Raji (cell line): ENCODE measurements around the gene COQ10B.

Source experiments
- POLR2A ChIP-seq: IDR thresholded peaks from 2 replicates; pipeline ENCODE4 v1.6.1; 2011; ENCODE audit warnings: low read depth, low read length, control low read depth; ENCODE audit not compliant: insufficient read depth

Gene COQ10B

DNA sequence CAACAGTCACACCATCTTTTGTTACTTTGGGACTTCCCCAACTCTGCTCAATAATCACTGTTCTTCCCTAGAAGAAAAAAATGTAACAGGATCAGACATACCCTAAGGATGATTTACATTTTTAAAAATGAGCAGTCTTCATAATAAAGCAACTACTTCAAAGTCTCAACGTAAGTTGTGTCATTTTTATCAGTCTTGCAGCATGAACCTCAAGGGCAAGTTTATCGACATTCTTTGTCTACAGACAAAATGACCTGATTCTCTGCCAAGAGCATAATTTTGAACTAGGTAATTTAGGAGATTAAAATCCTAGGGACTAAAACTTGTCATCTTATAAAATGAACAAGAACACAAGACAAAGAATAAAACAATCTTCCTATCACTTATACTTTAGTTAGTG lies 44.0 kb downstream of the COQ10B start:
- no peak for TF ChIP-seq POLR2A

- no peak; the same call in 1 of the 2 replicates for TF ChIP-seq POLR2A
Measured at GRCh38 chr2:197498235-197498936, 45.0 kb downstream of the COQ10B start.

- peak; percentile 48; the same call in 1 of the 2 replicates for TF ChIP-seq POLR2A
Measured at GRCh38 chr2:197498937-197499593, 45.7 kb downstream of the COQ10B start.

DNA sequence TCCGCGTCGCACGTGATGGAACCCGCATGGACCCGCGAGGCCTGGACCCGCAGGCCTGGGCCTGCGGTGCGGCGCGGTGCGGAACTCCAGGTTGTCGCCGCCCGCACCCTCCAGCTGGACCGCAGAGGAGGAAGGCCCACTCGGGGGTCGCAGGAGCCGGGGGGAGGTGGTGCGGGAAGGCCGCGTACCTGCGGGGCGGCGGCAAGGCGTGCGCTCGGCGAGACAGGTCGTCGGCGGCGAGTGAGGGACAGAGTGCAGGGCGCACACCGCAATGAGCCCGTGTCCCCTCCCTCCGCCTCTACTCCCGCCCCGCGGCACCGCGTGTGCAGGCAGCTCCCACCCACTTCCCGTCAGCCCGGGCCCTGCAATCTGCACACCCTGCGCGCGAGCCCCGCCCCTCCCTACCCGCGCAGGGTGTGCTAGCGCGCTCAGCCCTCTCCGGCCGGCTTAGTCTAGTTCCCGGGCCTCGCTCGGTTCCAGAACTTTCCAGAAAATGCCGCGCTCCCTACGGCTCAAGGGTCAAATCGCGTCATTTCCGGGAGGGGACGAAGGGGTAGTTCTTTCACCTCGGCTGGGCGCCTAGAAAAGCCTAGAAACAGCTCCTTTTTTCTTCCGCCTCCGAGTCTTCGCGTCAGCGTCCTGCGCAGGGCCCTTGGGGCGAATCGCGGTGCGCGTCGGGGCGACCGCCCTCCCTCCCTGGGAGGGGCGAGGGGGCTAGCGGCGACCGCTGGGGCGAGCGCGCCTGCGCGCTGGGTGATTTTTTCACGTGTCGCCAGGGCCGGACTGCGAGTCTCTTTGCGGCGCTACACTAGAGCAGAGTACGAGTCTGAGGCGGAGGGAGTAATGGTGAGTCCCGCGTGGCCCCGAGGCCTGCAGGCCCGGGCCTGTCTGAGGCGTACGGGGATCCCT lies 46.5 kb downstream of the COQ10B start, which contains the start of the genes HSPD1 and HSPE1:
Gene HSPD1 (minus strand): TSS at position 247 of the 909 bp plus-strand sequence. CDS start 992 bp downstream, outside the sequence.
Gene HSPE1 (plus strand): TSS at position 786 of the 909 bp plus-strand sequence. CDS start 58 bp downstream, at position 844.
- peak; percentile 98 for TF ChIP-seq POLR2A

DNA sequence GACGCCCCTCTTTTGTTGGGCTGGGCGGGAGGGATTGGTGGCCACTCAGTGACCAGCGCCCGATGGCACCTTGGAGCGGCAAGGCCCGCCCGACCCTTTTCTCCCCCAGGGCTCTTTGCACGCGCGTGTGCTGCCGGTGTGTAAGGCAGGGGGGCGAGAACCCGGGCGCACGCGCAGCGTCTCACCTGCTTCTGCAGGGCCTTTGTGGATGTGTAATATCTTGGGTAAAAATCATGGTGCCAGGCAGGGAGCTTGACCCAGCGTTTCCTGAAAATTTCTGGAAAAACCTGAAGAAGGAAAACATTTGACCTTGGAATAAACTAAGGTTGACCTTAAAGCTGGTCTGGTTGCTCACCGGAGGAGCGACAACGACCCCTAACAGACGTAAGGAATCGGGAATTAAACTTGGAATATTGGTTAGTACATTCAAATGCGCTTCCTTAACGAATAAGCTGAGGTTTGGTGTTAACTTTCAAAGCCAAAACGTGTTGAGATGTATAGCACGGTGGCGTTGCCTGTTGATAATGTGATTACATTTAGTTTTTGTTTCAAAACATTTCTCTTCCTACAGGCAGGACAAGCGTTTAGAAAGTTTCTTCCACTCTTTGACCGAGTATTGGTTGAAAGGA lies 47.3 kb downstream of the COQ10B start:
- TF ChIP-seq POLR2A, result no peak

DNA sequence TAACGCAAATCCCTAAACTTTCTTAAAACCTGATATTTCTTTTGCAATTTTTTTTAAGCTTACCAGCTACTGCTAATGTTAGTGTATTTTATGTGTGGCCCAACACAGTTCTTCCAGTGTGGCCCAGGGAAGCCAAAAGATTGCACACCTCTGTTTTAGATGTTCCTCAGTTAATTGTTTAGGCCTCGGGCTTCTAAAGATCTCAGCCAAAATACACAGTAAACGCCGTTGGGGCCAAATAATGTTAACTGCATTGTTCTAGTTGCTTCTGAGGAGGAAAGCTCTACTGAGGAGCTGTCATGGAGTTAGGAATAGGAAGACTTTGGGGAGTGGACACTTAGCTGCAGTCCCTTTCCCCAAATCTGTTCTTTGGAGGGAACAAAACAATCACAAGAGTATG lies 48.8 kb downstream of the COQ10B start:
- TF ChIP-seq POLR2A, result no peak

- TF ChIP-seq POLR2A, result no peak
Measured at GRCh38 chr2:197502685-197503084, 49.3 kb downstream of the COQ10B start.

GRCh38 chr2:197504000-197504399 lies 50.6 kb downstream of the COQ10B start:
- no peak for TF ChIP-seq POLR2A

DNA sequence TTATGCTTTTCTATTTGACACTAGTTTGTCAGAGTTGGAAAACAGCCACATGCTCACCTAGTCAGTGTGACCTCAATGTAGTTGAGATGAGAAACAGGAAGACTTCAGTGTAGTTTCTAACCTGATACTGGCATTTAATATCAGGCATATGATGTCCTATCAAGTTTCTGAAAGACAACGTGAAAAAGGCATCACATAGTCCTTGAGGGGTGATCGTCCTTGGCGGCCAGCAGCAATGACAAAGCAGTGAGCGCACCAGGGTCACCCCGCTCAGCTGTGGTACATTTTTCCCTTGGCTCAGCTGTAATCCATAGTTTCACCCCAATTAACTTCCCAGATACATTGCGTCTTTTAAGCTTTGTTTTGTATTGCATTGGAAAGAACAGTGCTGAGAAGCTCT lies 51.2 kb downstream of the COQ10B start:
- TF ChIP-seq POLR2A, result no peak

GRCh38 chr2:197506658-197507057 lies 53.3 kb downstream of the COQ10B start:
- no peak for TF ChIP-seq POLR2A

DNA sequence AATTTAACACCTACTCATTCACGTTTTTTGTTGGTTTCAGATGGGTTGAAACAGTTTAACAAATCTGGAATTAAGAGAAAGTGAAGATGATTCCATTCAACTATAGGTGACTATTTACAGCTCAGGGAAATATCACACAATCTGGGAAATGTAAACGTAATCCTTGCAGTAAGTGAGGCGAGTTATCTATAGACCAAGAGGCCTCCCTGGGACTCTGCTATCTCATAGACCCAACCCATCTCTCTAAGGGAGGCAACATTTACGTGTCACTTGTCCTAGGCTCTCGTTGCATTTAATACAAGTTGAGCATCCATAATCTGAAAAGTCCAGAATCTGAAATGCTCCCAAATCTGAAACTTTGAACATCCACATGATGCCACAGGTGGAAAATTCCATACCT lies 60.6 kb downstream of the COQ10B start:
- no peak for TF ChIP-seq POLR2A

DNA sequence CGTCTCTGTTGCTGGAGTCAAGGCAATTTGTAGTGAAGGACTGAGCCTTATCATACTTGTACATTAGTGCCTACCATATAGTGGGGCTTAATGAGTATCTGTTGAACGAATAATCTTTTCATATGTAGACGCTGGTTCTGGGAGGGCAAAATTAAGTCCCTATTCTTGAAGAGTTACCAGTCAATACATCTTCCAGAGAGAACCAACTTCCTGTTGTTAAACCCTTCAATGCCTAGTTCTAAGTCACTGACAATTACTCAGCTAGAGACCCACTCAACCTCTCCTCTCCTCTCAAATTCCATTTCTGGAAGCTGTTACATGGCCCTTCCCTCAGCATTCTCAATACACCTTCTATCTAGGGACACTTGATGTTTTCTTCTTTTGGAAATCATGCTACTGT lies 61.4 kb downstream of the COQ10B start:
- no peak for TF ChIP-seq POLR2A

GRCh38 chr2:197515315-197515738 lies 62.0 kb downstream of the COQ10B start:
- TF ChIP-seq POLR2A, result no peak

DNA sequence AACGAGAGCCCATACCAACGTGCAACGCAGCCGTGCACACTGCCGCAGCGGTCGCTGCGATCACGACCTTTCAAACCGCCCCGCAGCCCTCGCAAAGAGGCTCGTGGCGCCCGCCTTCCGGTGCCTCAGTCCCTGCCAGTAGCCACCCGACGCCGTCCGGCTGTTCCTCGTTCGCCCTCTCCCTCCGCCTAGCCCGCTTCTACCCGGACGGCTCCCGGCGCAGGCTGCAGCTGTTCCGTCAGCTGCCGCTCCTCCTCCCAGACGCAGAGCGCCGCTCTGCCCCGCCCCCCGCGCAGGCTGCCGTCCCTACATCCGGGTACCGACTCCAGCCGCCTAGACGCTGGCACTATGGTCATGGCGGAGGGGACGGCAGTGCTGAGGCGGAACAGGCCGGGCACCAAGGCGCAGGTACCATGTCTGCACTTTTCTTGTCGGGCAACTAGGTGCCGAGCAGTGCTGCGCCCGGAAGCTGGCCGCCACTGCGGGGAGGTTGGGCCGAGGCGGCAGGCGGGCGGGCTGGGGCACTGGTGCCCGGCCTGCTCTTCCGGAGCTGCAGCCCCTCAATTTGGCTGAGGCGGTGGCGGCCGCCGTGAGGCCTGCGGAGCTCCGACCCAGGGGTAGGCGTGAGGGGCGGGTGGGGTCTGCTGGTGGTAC lies 62.5 kb downstream of the COQ10B start, which contains the start of gene MOB4:
Gene MOB4 (plus strand): TSS at position 328 of the 654 bp plus-strand sequence. CDS start 21 bp downstream, at position 349.
- peak; percentile 93 for TF ChIP-seq POLR2A
